Limb (tissue), 2 donors: ENCODE results near the gene RYR2.
"Not testable (repeated sequence)": the region's sequence is repeated elsewhere in the genome, so short reads cannot be mapped to it uniquely, and the experiment has no call there.

Source experiments
- DNase-seq, 2 donors: peaks; one replicate each; pipeline ENCODE4 v3.0.0-alpha.2; 2016; ENCODE audit errors: extremely low spot score in 2 of 2

Gene RYR2

DNA sequence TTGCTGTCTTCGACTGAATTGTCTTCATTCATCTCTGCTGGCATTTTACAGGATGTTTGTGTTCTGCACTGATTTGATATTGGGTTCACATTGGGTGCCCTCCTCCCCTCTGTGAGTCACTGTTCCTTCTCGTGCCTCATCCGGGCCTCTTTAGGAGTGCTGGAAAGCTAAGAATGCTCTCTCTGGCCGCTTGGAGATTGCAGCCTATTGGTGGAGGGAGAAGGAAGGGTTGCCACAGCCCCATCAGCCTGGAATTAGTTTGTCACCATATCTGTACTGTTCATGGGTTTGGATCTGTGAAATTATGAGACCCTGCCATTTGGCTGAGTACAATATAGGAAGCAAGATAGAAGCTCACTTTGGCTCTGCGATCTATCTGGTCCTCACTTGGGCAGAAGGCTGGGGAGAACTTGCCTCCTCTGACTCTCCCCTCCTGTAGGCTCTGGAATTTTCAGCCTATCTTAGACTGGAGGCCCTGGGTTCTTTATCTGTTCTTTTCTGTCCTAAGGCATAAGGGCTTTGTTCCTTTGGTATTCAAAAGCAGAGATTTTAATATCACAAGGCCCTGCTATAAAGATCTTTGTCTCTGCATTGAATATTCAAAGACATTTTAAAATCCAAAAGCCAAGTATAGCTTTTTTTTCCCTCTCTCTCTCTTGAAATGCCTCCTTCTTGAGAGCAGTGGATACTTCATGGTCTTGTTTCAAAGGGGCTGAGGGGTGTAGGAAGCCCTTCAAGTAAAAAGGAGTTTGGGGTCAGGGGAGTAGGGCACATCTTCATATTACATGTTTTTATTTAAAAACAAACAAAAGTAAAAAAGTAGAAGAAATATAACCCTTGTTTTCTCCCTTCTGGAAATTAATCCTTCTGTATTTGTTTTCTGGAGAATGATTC lies 500.8 kb downstream of the RYR2 start:
- no peak for DNase-seq

DNA sequence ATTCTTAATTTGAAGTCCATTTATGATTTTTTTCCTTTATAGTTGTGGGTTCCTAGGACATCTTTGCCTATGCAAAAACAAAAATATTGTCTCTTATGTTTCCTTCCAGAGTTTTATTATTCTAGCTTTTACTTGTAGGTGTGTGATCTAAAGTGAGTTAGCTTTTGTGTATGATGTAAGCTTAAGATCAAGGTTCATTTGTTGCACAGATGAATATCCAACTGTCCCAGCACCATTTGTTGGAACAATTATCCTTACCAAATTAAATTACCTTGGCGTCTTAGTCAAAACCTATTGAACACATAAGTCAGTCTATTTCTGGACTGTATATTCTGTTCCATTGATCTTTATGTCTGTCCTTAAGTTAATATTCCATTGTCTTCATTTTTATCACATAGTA lies 511.1 kb downstream of the RYR2 start:
- DNase-seq = no peak

DNA sequence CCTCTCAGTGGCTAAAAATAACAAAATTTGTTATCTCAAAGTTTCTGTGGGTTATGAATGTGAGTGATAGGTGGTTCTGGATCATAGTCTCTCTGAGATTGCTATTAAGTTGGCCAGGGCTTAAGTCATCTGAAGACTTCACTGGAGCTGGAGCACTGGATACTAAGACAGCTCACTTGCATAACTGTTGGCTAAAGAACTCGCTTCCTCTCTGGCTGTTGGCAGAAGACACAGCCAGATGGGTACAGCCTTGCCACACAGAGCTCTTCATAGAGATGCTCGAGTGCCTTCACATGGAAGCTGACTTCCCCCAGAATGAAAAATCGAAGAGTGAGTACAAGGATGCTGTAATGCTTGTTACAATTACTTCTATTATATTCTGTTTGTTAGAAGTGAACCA lies 514.9 kb downstream of the RYR2 start:
- DNase-seq = no peak

DNA sequence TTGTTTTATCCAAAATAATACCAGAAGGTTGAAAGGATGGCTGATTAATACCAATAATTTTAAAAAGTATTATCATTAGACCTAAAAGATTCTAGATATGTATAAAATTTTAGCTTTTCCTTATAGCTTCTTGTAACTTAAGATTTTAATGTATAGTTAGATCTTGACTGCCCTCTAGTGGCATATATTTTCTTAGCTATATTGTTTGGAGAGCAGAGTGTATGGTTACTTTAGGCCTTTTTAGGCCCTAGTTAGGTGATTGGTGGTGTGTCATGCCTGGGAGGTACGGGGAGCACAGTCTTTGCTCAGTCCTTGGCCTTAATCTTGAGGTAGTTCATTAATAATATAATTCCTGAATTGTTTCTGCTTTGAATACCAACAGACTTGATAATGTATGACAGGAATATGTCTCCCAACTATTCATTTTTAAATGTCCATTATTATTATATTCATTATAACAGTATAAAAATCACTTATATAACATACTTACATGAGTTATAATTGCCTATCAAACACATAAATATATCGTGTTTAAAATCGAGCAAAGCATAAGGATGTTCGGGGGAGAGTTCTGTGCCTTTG lies 520.3 kb downstream of the RYR2 start:
- peak in 1 of 2 donors; percentile 69 for DNase-seq

DNA sequence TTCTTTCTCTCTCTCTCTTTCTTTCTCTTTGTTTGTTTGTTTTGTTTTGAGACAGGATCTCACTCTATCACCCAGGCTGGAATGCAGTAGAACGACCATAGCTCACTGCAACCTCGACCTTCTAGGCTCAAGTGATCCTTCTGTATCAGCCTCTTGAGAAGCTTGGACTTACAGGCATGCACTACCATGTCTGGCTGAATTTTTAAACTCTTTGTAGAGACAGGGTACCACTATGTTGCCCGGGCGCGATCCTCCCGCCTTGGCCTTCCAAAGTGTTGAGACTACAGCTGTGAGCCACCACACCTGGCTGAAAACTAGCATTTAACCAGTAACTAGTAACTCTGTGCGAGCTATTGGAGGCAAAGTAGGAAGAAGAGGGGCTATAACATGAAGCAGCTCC lies 523.3 kb downstream of the RYR2 start:
- no peak for DNase-seq

DNA sequence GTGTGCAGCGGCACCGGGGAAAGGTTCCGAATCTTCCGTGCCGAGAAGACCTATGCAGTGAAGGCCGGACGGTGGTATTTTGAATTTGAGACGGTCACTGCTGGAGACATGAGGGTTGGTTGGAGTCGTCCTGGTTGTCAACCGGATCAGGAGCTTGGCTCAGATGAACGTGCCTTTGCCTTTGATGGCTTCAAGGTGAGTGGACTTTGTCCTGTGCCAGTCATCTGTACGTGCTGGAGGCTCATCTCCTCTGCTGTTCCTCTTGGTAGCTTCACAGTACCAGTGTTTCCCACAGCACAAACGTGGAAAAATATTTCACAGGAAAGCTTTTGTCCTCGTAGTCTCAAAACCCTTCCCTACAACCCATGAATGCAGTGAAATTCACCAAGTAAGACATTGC lies 524.6 kb downstream of the RYR2 start:
- DNase-seq = no peak

DNA sequence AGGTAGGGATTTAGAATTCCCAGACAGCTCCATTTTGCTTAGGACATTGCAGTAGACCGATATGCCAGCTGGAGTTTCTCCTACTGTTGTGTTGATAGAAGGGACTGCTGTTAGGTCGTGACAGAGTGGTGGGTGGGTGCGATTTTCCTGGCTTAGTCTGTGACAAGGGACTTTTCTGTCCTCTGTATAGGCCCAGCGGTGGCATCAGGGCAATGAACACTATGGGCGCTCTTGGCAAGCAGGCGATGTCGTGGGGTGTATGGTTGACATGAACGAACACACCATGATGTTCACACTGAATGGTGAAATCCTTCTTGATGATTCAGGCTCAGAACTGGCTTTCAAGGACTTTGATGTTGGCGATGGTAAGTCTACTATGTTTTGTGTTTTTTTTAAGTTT lies 527.0 kb downstream of the RYR2 start:
- no peak for DNase-seq

DNA sequence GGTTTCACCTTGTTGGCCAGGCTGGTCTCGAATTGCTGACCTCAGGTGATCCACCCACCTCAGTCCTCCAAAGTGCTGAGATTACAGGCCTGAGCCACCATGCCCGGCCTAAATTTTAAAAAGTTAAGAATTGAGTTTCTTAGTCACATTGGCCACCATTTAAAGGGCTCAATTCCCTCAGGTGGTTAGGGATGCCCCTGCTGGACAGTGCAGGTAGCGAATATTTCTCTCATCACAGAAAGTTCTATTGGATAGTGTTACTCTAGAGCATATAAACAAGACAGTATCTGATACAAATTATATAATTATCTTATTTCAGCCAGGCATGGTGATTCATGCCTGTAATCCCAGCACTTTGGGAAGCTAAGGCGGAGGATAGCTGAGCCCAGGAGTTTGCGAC lies 528.5 kb downstream of the RYR2 start:
- DNase-seq = no peak

DNA sequence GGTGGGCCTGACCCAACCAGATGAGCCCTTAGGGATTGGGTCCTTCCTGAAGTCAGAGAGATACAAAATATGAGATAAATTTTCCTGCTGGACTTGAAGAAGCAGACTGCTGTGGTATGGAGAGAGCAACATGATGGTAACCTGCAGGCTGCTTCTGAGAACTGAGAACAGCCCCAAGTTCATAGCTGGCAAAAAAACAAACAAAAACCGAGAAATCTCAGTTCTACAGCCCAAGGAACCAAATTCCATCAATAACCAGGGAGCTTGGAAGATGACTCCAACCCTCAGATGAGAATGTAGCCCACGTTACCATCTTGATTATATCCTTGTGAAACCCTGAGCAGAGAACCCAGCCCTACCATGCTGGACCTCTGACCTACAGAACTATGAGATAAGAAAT lies 532.6 kb downstream of the RYR2 start:
- DNase-seq = no peak

DNA sequence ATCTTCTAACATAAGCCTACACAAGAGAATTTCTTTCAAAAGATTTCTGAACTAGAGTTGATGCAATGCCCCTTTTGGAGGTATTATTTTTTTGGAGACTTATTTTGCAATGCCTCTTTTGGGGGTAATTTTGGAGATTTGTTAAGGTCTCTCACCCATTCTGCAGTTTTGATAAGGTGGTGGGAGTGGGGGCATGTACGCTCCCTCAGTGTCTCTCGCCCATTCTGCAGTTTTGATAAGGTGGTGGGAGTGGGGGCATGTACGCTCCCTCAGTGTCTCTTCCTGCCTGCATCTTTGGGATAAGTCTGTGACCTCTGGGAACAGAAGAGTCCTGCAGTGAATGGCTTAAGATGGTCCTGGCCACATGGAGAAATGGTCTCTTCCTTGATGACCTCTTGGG lies 536.6 kb downstream of the RYR2 start:
- no peak for DNase-seq

DNA sequence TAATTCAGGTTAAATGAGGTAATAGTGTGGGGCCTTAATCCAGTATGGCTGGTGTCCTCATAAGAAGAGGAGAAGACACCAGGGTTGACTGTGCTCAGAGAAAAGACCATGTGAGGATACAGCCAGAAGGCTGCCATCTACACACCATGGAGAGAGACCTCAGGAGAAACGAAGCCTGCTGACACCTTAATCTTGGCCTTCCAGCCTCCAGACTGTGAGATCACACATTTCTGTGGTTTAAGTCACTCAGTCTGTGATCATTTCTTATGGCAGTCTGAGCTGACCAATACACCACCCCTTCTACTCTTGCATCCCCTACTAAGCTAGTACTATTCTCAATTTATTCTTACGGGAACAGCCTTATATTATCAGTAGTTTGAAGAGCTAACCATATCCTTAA lies 538.7 kb downstream of the RYR2 start:
- DNase-seq = no peak

DNA sequence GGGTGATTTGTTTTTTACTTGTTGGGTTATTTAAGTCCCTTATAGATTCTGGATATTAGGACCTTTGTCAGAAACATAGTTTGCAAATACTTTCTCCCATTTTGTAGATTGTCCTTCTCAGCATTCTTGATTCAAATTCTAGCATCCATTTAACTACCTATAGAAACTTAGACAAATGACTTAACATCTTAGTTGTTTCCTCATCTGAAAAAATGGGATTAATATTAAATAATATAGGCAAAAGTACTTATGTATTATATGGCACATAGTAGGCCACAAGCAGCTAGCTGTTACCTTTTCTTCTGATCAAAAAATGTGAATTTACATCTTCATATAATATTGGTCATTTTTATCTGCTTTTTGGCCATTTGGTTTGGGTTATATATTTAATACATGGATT lies 541.3 kb downstream of the RYR2 start:
- no peak for DNase-seq

DNA sequence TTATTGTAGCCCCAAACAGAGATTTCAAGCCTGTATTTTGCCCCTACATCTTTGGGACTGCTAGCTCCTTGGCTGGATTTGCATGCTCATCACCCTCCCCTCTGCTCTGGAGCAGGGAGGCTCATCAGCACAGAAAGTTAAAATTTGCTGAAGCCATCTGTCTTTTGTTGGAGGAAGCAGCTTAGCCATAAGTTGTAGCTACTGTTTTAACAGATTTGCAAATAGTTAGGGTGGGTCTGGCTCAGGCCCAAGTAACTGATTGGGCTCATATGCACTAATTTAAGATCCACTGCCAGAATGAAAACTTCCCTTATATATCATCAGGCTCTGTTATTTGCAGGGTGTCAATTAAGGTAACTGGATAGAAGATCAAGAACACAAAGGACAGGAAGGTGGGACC lies 541.8 kb downstream of the RYR2 start:
- no peak for DNase-seq

DNA sequence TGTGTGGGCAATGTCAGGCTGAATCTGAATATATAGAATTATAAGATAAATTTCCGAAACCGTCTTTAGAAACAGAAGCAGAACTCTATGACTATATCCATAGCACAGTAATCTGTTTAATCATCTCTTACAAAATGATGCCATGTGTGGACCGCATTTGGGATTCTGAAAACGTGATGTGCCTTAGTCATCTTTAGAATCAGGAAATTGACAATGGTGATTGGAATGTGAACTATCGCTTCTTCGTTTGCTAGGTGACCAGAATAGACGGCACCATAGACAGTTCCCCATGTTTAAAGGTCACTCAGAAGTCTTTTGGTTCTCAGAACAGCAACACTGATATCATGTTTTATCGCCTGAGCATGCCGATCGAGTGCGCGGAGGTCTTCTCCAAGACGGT lies 548.4 kb downstream of the RYR2 start:
- no peak for DNase-seq

DNA sequence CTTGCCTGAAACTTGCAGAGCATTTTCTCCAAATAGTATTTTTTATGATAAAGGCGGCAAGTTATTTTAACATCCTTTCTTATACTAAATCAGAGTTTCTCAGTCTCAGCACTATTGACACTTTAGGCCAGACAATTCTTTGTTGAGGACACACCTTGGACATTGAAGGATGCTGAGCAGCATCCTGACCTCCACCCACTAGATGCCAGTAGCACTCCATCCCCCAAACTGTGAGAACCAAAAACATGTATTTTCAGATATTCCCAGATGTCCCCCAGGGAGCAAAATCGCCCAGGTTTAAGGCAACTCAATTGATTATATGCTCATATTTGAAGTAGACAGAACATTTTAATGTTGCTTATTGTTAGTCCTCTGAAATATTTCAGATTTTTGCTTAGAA lies 549.4 kb downstream of the RYR2 start:
- no peak for DNase-seq

DNA sequence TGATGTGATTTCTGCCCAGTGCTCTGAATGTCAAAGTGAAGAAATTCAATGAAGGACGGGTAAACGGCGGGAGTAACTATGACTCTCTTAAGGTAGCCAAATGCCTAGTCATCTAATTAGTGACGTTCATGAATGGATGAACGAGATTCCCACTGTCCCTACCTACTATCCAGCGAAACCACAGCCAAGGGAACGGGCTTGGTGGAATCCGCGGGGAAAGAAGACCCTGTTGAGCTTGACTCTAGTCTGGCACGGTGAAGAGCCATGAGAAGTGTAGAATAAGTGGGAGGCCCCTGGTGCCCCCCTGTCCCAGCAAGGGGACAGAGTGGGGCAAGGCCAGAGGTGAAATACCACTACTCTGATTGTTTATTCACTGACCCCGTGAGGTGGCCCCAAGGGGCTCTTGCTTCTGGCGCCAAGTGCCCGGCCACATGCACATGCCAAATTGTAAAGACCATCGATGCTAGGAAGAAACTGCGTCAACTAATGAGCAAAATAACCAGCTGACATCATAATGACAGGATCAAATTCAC lies 561.1 kb downstream of the RYR2 start:
- DNase-seq = not testable (repeated sequence)

DNA sequence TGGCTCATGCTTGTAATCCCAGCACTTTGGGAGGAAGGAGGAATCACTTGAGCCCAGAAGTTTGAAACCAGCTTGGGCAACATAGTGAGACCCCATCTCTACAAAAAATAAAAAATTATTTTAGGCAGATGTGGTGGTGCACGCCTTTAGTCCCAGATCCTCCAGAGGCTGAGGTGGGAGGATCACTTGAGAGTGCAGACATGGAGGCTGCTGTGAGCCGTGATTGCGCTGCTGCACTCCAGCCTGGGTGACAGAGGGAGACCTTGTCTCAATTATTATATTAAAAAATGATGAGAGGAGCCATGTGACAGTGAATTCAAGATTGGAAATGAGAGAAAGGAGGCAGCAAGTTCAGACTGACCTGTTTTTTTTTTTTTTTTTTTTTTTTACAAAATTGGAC lies 566.4 kb downstream of the RYR2 start:
- DNase-seq = no peak

DNA sequence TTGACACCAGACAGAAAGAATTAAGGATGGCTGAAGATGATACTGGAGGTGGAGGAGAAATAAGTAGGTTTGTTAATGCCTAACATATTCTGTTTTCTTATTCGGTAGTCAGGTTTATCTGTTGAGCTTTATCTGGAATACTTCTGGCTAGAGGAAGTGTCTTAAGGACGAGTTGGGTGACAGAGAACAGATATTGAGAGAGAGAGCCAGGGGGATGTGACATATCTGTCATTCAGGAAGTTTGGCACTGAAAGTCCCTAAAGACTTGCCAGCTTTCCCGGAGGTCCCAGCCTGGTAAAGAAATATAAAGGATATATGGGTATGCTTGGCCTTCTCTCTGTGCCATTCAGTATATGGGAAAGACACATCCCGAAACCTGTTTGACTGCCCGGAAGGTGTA lies 568.2 kb downstream of the RYR2 start:
- DNase-seq = no peak

DNA sequence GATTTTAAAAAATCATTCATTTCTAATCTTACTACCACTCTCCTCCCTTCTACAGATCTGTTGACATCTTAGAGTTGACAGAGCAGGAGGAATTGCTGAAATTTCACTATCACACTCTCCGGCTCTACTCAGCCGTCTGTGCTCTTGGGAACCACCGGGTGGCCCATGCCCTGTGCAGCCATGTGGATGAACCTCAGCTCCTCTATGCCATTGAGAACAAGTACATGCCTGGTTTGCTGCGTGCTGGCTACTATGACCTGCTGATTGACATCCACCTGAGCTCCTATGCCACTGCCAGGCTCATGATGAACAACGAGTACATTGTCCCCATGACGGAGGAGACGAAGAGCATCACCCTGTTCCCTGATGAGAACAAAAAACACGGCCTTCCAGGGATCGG lies 572.0 kb downstream of the RYR2 start:
- DNase-seq = no peak

DNA sequence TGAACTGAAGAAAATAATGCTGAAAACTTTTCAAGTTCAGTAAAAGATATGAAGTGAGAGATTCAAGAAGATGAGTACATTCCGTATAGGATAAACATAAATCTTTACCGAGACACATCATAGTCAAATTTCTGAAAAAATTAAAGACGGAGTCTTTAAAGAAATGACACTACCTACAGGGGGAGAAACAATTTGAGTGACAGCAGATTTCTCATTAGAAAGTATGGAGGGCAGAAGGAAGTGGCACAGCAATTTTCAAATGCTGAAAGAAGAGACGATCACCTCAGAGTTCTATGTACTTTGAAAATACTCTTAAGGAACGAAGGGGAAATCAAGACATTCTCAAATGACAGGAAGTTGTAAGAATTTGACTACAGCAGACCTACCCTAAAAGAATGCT lies 577.6 kb downstream of the RYR2 start:
- DNase-seq = no peak

DNA sequence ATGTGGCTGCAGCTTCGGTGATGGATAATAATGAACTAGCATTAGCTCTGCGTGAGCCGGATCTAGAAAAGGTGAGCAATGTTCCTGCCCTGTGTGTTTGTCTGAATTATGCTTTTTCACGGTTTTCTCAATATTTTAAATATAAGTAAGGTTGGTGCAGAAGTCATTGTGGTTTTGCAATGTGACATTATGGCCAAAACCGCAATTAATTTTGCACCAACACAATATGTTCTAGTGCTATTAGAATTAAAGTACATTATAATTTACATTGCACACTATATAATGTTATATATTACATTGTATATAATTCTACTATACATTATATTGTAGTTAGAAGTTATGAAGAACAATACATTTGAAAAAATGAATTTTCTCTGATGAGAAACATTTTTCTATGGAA lies 592.9 kb downstream of the RYR2 start:
- DNase-seq = no peak

DNA sequence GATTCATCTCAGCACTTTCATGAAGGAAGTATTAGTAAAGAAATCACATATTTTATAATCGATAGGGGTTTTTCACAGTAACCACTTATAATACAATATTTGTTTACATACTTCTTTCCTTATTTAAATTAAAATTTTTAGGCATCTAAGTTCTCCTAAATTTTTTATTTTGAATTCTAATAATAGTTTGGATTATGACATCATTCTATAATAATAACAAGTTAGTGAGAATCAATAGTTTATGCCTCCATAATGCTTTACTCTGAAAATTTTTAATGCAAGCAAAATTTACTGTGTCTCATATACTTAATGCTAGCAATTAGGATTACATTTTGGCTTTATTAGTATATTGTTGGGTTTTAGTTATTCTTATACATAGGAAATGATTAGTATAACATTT lies 596.6 kb downstream of the RYR2 start:
- no peak for DNase-seq

DNA sequence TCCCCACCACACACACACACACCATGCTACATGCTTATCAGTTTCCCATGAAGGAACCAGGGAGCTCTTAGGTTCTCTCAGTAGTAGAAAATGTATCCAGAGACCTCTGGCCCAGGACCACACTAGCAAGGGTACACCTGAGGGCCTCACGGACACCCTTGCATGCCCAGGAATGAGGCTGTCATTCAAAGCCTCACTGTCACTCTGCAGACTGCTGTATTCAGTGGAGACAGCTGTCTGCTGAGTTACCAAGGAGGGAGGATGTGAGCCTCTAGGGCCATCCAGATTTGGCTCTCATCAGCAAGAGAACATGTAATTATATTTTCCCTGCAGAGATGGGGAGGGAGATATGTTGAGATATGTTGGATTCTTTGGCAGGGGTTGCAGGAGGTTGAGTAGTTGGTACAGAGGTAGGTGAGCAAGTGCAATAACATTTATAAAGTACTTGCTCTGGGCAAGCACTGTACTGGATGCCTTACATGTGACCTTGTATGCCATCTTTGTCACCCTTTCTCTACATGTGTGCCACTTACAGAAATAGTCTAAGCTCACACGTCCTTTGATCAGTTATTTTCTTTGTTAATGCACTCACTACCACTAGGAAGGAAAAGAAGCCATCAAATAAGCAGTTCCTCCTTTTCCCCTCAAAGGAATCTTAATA lies 598.2 kb downstream of the RYR2 start:
- DNase-seq = no peak
